Prostate gland (tissue), 2 donors: ENCODE data around the gene GRAMD1B. TPM values are rescaled to one million over a fixed set of nuclear protein-coding genes. Genes with fewer than 3 reads are reported as not detected.

ENCODE experiments used
- DNase-seq: peaks from one replicate; pipeline ENCODE4 v3.0.0-alpha.2; 2019; ENCODE audit warnings: low spot score
- H3K27ac ChIP-seq, 2 donors: fragments of 200-600 bp; sonication (generic); 2 replicates each; pipeline ENCODE4 v1.5.1; 2017 to 2019
- H3K27me3 ChIP-seq: fragments of 200-600 bp; sonication (generic); replicated peaks from 2 replicates; pipeline ENCODE4 v1.5.1; 2019; ENCODE audit not compliant: insufficient read depth
- H3K36me3 ChIP-seq, 2 donors: fragments of 200-600 bp; sonication (generic); 1 replicate in 1 of 2; 2 replicates in 1 of 2; pipeline versions ENCODE4 v1.5.1 to v1.8.1; 2017 to 2019
- H3K4me1 ChIP-seq: fragments of 200-600 bp; sonication (generic); replicated peaks from 2 replicates; pipeline ENCODE4 v1.5.1; 2019
- H3K4me3 ChIP-seq, 2 donors: fragments of 200-600 bp; sonication (generic); 2 replicates each; pipeline ENCODE4 v1.5.1; 2017 to 2019
- H3K9me3 ChIP-seq: fragments of 200-600 bp; sonication (generic); 2 replicates; pipeline ENCODE4 v1.5.1; 2017
- POLR2A ChIP-seq: fragments of 450-650 bp; IDR thresholded peaks from one replicate; pipeline ENCODE4 v1.6.1; 2016; ENCODE audit warnings: antibody characterized with exemption, mild to moderate bottlenecking
- POLR2AphosphoS5 ChIP-seq: sonication (generic); formaldehyde crosslinking; IDR thresholded peaks from one replicate; pipeline ENCODE4 v1.6.1; 2017; ENCODE audit warnings: antibody characterized with exemption
- WGBS: methylation state at CpG from one replicate; pipeline ENCODE4 v1.1.5; 2018; 5-methylcytosine and 5-hydroxymethylcytosine counted together
- intact Hi-C: fragments of 100-400 bp; cut with DNase I; formaldehyde crosslinking; loops from one replicate; pipeline ENCODE4 v1.14.2; 2022
- total RNA-seq, 2 donors: library from RNA; depleted of rRNA; stranded (reverse); fragments of >200 nt; gene quantifications; one replicate each; pipeline ENCODE4 v1.1.0, GENCODE V29; 2016
- TF ChIP-seq, protein P1 (sequence below), 4 experiments: fragments of 200-600 bp in 2 of 4; fragments of 450-650 bp in 2 of 4; sonication (generic) in 2 of 4; IDR thresholded peaks; 1 replicate in 3 of 4; 2 replicates in 1 of 4; pipeline ENCODE4 v1.5.1; 2016 to 2019; ENCODE audit warnings: antibody characterized with exemption in 4 of 4, mild to moderate bottlenecking in 2 of 4, moderate library complexity in 2 of 4

The GRAMD1B gene
- total RNA-seq, 2 donors from 2014 or later: 4.5 to 27.2 TPM

DNA sequence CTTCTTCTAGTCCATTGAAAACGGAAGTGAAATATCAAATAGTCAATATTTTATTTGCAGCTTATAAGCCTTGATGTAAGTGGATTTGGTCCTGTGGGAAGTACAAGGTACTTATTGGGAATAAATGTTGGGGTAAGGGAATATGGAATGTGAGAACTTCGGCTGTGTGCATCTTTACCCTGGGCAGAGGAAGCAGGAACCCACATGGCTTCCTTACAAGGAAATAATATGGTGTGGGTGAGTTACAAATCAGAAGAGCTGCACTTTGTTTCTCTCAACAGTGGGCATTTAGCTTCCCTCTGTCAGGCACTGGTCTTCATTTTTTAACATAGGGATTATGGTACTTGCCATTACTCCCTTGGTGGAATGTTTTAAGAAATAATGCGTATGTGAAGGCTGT, 146.4 kb downstream of the GRAMD1B start:
- no peak for DNase-seq
- Histone ChIP-seq H3K9me3 (no peaks in the 10 kb centered on the region), H3K27ac (no peak overlapping the region), H3K4me3 (no peak overlapping the region), H3K4me1 (no peaks in the 10 kb centered on the region), H3K27me3 (no peaks in the 10 kb centered on the region), H3K36me3 (no peaks in the 10 kb centered on the region)
- TF ChIP-seq, protein P1, sequence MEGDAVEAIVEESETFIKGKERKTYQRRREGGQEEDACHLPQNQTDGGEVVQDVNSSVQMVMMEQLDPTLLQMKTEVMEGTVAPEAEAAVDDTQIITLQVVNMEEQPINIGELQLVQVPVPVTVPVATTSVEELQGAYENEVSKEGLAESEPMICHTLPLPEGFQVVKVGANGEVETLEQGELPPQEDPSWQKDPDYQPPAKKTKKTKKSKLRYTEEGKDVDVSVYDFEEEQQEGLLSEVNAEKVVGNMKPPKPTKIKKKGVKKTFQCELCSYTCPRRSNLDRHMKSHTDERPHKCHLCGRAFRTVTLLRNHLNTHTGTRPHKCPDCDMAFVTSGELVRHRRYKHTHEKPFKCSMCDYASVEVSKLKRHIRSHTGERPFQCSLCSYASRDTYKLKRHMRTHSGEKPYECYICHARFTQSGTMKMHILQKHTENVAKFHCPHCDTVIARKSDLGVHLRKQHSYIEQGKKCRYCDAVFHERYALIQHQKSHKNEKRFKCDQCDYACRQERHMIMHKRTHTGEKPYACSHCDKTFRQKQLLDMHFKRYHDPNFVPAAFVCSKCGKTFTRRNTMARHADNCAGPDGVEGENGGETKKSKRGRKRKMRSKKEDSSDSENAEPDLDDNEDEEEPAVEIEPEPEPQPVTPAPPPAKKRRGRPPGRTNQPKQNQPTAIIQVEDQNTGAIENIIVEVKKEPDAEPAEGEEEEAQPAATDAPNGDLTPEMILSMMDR (IDR thresholded peaks at IDR 0.05): no peak
- TF ChIP-seq POLR2A (no peak), POLR2AphosphoS5 (no peak)
- 41% methylated on average over 3 of the region's 3 CpGs for WGBS
- intact Hi-C loops: no loop called here

DNA sequence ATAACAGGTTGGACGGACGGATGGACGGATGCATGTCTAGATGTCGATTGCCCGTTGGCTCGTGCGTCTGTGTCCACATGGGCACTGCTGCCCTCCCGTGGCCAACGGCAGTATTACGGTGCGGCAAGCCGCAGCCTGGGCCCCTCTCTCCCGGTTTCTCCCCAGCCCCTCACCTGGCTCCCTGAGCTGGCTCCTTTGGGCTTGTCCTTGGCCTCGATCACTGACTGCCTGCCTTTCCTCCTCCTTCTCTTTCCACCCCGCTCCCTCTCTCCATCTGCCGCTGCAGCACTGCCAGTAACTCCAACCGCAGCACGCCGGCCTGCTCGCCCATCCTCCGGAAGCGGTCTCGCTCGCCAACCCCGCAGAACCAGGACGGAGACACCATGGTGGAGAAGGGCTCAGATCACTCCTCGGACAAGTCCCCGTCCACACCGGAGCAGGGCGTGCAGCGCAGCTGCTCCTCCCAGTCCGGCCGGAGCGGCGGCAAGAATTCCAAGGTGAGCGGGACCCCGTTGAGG, 147.1 kb downstream of the GRAMD1B start:
- Histone ChIP-seq H3K27ac (no peak overlapping the region), H3K9me3 (no peaks in the 10 kb centered on the region), H3K4me1 (no peaks in the 10 kb centered on the region), H3K27me3 (no peaks in the 10 kb centered on the region), H3K36me3 (no peaks in the 10 kb centered on the region), H3K4me3 (no peak overlapping the region)
- intact Hi-C loops: no loop called here
- TF ChIP-seq POLR2A (no peak), POLR2AphosphoS5 (no peak)
- TF ChIP-seq, protein P1 (IDR thresholded peaks at IDR 0.05): peak; percentile 40 to 74 (median 70)
- WGBS: 55% methylated on average over 37 of the region's 37 CpGs
- peak; percentile 36 for DNase-seq

DNA sequence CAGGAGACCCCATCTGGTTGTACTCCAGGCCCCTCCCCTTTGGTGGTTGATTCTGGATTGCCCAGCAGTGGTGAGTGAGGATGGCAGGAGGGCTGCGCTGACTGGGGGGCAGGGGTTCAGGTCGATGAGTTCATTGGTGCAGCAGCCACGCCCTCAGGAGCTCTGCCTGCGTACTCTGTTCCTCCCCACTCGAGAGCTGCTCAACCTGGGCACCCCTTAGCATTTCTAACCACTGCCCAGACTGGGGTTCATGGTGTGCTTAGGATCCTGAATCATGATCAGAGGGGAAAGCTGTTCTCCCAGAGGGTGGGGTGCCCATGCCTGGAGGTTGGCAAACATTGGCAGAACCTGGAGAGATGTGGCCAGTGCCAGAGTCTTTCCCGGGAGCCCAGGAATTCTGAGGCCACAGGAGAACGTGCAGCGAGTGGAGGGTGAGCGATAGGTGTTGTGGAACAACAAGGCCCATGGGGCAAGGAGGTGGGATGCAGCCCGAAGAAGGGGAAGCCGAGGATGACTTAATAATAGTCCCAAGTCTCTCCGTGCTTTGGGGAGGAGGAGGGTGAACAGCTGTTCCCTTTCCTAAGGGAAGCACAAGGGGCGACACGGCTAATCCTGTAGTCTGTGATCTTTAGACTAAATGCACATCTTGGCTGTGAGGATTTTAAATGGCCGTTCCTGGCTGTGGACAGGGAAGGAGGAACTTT, 148.9 kb downstream of the GRAMD1B start:
- DNase-seq: no peak
- no peaks in the 10 kb centered on the region for H3K9me3 ChIP-seq

DNA sequence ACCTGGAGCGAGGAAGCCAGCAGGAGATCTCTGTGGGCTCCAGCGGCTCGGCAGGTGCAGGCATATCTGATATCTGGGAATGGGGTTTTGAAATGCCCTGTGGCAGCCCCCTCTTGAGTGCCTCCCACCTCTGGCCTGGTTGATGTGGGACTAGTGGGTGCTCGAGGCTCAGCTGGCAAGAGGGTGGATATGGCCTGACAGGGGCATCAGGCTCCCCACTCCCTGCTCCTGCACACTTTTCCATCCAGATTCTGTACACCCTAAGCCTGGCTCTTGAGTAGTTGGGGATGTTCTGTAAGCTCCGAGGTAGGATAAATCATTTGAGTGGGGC, 149.4 kb downstream of the GRAMD1B start:
- Histone ChIP-seq H3K27ac (no peak overlapping the region), H3K4me1 (no peaks in the 10 kb centered on the region), H3K27me3 (no peaks in the 10 kb centered on the region), H3K4me3 (no peak overlapping the region), H3K9me3 (no peaks in the 10 kb centered on the region), H3K36me3 (no peaks in the 10 kb centered on the region)
- intact Hi-C loops: loop anchor here (2.0 kb wide), 1 partner anchor 69 kb away; no protein-coding TSS in a partner anchor
- no peak for DNase-seq
- TF ChIP-seq POLR2A: no peak
- TF ChIP-seq POLR2AphosphoS5: no peak
- TF ChIP-seq, protein P1 (IDR thresholded peaks at IDR 0.05): no peak
- 92% methylated on average over 5 of the region's 5 CpGs for WGBS

More for the DNA sequence above, 148.9 kb downstream of the GRAMD1B start:
- WGBS: 84% methylated on average over 15 of the region's 15 CpGs
- no peak overlapping the region for H3K4me3 ChIP-seq
- H3K4me1 ChIP-seq: no peaks in the 10 kb centered on the region
- H3K36me3 ChIP-seq: no peaks in the 10 kb centered on the region
- TF ChIP-seq POLR2A (no peak), POLR2AphosphoS5 (no peak)
- TF ChIP-seq, protein P1 (IDR thresholded peaks at IDR 0.05): no peak
- H3K27ac ChIP-seq: no peak overlapping the region
- H3K27me3 ChIP-seq: no peaks in the 10 kb centered on the region
- intact Hi-C loops: loop anchor here (2.0 kb wide), 1 partner anchor 68 kb away; no protein-coding TSS in a partner anchor

DNA sequence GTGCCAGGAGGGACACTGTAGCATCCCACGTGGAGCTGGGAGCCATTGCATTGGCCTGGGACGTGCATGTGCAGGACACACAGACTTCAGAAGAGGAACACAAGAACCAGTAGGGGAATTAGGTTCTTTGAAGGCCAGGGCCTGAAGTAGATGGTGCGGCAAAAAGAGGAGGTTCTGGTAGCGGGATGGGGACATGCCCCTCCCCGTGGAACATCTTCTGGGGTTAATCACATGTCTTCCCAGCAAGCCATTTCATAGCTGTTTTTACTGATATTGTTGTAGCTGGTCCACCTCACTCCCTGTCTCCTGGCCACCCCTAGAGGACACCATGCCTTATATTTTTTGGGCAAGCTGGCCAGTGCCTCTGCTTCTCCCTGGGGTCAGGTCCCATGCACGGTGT, 150.1 kb downstream of the GRAMD1B start:
- no peaks in the 10 kb centered on the region for H3K4me1 ChIP-seq
- H3K4me3 ChIP-seq: no peak overlapping the region
- H3K27me3 ChIP-seq: no peaks in the 10 kb centered on the region
- no peak for TF ChIP-seq POLR2AphosphoS5
- TF ChIP-seq, protein P1 (IDR thresholded peaks at IDR 0.05): no peak
- no peak for TF ChIP-seq POLR2A
- 87% methylated on average over 6 of the region's 6 CpGs for WGBS
- H3K27ac ChIP-seq: no peak overlapping the region
- no peaks in the 10 kb centered on the region for H3K36me3 ChIP-seq
- DNase-seq: no peak
- H3K9me3 ChIP-seq: no peaks in the 10 kb centered on the region
- intact Hi-C loops: loop anchor here (5.0 kb wide), 1 partner anchor 127 kb away; no protein-coding TSS in a partner anchor
